ENCODE measurements around the gene AK4.

- TF ChIP-seq CTCF (IDR thresholded peaks at IDR 0.05 in 4 of 5, conservative IDR thresholded peaks at IDR 0.05 in 1 of 5), result no peak
- no peak for TF ChIP-seq POLR2A (IDR thresholded peaks at IDR 0.05)
Measured at GRCh38 chr1:65237503-65237902, 89.5 kb downstream of the AK4 start.
